H9 (cell line): ENCODE results near the gene FOLR3. TPM values are rescaled to one million over a fixed set of nuclear protein-coding genes. Genes with fewer than 3 reads are reported as not detected.

Experiments used
- DNase-seq: peaks from one replicate; pipeline ENCODE4 v3.0.0-alpha.2; 2017
- H2AFZ ChIP-seq: one replicate; pipeline ENCODE4 v1.6.1; 2013; ENCODE audit warnings: mild to moderate bottlenecking, low read length, control low read depth, moderate library complexity
- H2AK5ac ChIP-seq: 2 replicates; pipeline ENCODE4 v1.6.1; 2013; ENCODE audit warnings: low read length, control low read depth, mixed read lengths; ENCODE audit not compliant: insufficient read length
- H2BK120ac ChIP-seq: one replicate; pipeline ENCODE4 v1.6.1; 2013; ENCODE audit warnings: low read depth, mild to moderate bottlenecking, low read length, control low read depth, inconsistent platforms; ENCODE audit not compliant: poor library complexity, severe bottlenecking
- H2BK12ac ChIP-seq: 2 replicates; pipeline ENCODE4 v1.6.1; 2013; ENCODE audit warnings: low read length, control low read depth, mixed read lengths, low read depth; ENCODE audit not compliant: insufficient read length
- H2BK15ac ChIP-seq: 2 replicates; pipeline ENCODE4 v1.6.1; 2013; ENCODE audit warnings: low read depth, low read length, control low read depth
- H2BK20ac ChIP-seq: one replicate; pipeline ENCODE4 v1.6.1; 2013; ENCODE audit warnings: low read depth, mild to moderate bottlenecking, low read length, control low read depth, inconsistent platforms; ENCODE audit not compliant: poor library complexity, severe bottlenecking
- H2BK5ac ChIP-seq: 2 replicates; pipeline ENCODE4 v1.6.1; 2013; ENCODE audit warnings: low read length, control low read depth, mixed read lengths; ENCODE audit not compliant: insufficient read length
- H3K14ac ChIP-seq: 2 replicates; pipeline ENCODE4 v1.6.1; 2013; ENCODE audit warnings: low read length, control low read depth; ENCODE audit not compliant: insufficient read depth
- H3K18ac ChIP-seq: 2 replicates; pipeline ENCODE4 v1.6.1; 2013; ENCODE audit warnings: low read depth, mild to moderate bottlenecking, mixed read lengths, low read length, control low read depth; ENCODE audit not compliant: insufficient read length
- H3K23ac ChIP-seq: 2 replicates; pipeline ENCODE4 v1.6.1; 2013; ENCODE audit warnings: low read length, control low read depth, mixed read lengths, low read depth; ENCODE audit not compliant: insufficient read length
- H3K23me2 ChIP-seq: 2 replicates; pipeline ENCODE4 v1.6.1; 2013; ENCODE audit warnings: low read depth, mild to moderate bottlenecking, mixed read lengths, low read length, control low read depth; ENCODE audit not compliant: insufficient read length, poor library complexity, severe bottlenecking
- H3K27ac ChIP-seq: 2 replicates; pipeline ENCODE4 v1.5.1; 2013; ENCODE audit warnings: low read length, control low read depth, mixed read lengths, low read depth; ENCODE audit not compliant: insufficient read length
- H3K27me3 ChIP-seq: 2 replicates; pipeline ENCODE4 v1.6.1; 2013; ENCODE audit warnings: low read length, control low read depth, inconsistent platforms; ENCODE audit not compliant: insufficient read depth
- H3K4ac ChIP-seq: 2 replicates; pipeline ENCODE4 v1.6.1; 2013; ENCODE audit warnings: low read depth, mild to moderate bottlenecking, control low read depth, inconsistent platforms, low read length, moderate library complexity
- H3K4me1 ChIP-seq: 2 replicates; pipeline ENCODE4 v1.6.1; 2013; ENCODE audit warnings: low read length, control low read depth, inconsistent platforms; ENCODE audit not compliant: insufficient read depth
- H3K4me2 ChIP-seq: 2 replicates; pipeline ENCODE4 v1.6.1; 2013; ENCODE audit warnings: low read length, control low read depth, mixed read lengths; ENCODE audit not compliant: insufficient read length, insufficient read depth
- H3K56ac ChIP-seq: 2 replicates; pipeline ENCODE4 v1.6.1; 2013; ENCODE audit warnings: low read depth, mild to moderate bottlenecking, mixed read lengths, low read length, control low read depth; ENCODE audit not compliant: insufficient read length
- H3K79me1 ChIP-seq: 2 replicates; pipeline ENCODE4 v1.6.1; 2013; ENCODE audit warnings: low read depth, mild to moderate bottlenecking, moderate library complexity, low read length, control low read depth, inconsistent platforms; ENCODE audit not compliant: insufficient read depth, poor library complexity, severe bottlenecking
- H3K79me2 ChIP-seq: 2 replicates; pipeline ENCODE4 v1.6.1; 2013; ENCODE audit warnings: low read length, control low read depth, inconsistent platforms; ENCODE audit not compliant: insufficient read depth
- H3K9ac ChIP-seq: 2 replicates; pipeline ENCODE4 v1.6.1; 2013; ENCODE audit warnings: low read length, control low read depth, mixed read lengths; ENCODE audit not compliant: insufficient read length; ENCODE audit errors: extremely low read depth
- H3K9me3 ChIP-seq: one replicate; pipeline ENCODE4 v1.6.1; 2013; ENCODE audit warnings: low read depth, low read length, inconsistent platforms; ENCODE audit not compliant: control insufficient read depth
- H3T11ph ChIP-seq: one replicate; pipeline ENCODE4 v1.6.1; 2013; ENCODE audit warnings: mild to moderate bottlenecking, low read length, control low read depth, inconsistent platforms
- H4K20me1 ChIP-seq: one replicate; pipeline ENCODE4 v1.6.1; 2013; ENCODE audit not compliant: control insufficient read depth, insufficient read length, insufficient read depth
- H4K5ac ChIP-seq: 2 replicates; pipeline ENCODE4 v1.6.1; 2013; ENCODE audit warnings: low read depth, mild to moderate bottlenecking, mixed read lengths, low read length, control low read depth; ENCODE audit not compliant: insufficient read length
- H4K8ac ChIP-seq: replicated peaks from 2 replicates; pipeline ENCODE4 v1.6.1; 2013; ENCODE audit warnings: low read length, control low read depth, mixed read lengths, low read depth; ENCODE audit not compliant: insufficient read length
- H4K91ac ChIP-seq: 2 replicates; pipeline ENCODE4 v1.6.1; 2013; ENCODE audit warnings: low read depth, mild to moderate bottlenecking, moderate library complexity, mixed read lengths, low read length, control low read depth; ENCODE audit not compliant: insufficient read length
- H3K27ac Mint-ChIP-seq, 3 experiments: 2 replicates in 2 of 3; 3 replicates in 1 of 3; pipeline ENCODE4 v1.8.0; 2020 to 2021; ENCODE audit warnings: mixed read lengths in 3 of 3, mild to moderate bottlenecking in 1 of 3, moderate library complexity in 1 of 3
- H3K27me3 Mint-ChIP-seq: 2 replicates; pipeline ENCODE4 v1.8.0; 2021; ENCODE audit warnings: low read depth, mild to moderate bottlenecking, moderate library complexity, mixed read lengths
- H3K36me3 Mint-ChIP-seq, 3 experiments: 2 replicates in 2 of 3; 3 replicates in 1 of 3; pipeline ENCODE4 v1.8.0; 2020 to 2021; ENCODE audit warnings: low read depth in 3 of 3, mixed read lengths in 3 of 3; ENCODE audit not compliant: insufficient read depth in 1 of 3
- H3K4me1 Mint-ChIP-seq, 2 experiments: 2 replicates each; pipeline ENCODE4 v1.8.0; 2020; ENCODE audit warnings: mixed read lengths in 2 of 2
- H3K4me3 Mint-ChIP-seq, 2 experiments: 2 replicates in 1 of 2; 3 replicates in 1 of 2; pipeline ENCODE4 v1.8.0; 2020 to 2021; ENCODE audit warnings: mild to moderate bottlenecking in 2 of 2, mixed read lengths in 2 of 2, moderate library complexity in 1 of 2
- H3K9me3 Mint-ChIP-seq, 2 experiments: 2 replicates in 1 of 2; 3 replicates in 1 of 2; pipeline ENCODE4 v1.8.0; 2020; ENCODE audit warnings: mild to moderate bottlenecking in 2 of 2, mixed read lengths in 2 of 2, moderate library complexity in 1 of 2
- WGBS: extraction: QIAGEN DNeasy Blood & Tissue Kit; methylation state at CpG from one replicate; pipeline ENCODE4 v1.1.7; 2013; ENCODE audit warnings: missing lambda C conversion rate, low lambda C conversion rate, mixed read lengths; ENCODE audit not compliant: insufficient read length; ENCODE audit errors: extremely low coverage; 5-methylcytosine and 5-hydroxymethylcytosine counted together
- total RNA-seq: library from RNA; stranded (reverse); gene quantifications from 2 replicates; pipeline ENCODE4 v1.2.1, GENCODE V29; 2021
- TF ChIP-seq, protein P1 (sequence below): fragments of 200-600 bp; sonication (generic); conservative IDR thresholded peaks from 3 replicates; pipeline ENCODE4 v1.8.0; 2021; ENCODE audit warnings: antibody characterized with exemption, mild to moderate bottlenecking

FOLR3 gene
- total RNA-seq, 1 experiment from 2014 or later: not detected

DNA sequence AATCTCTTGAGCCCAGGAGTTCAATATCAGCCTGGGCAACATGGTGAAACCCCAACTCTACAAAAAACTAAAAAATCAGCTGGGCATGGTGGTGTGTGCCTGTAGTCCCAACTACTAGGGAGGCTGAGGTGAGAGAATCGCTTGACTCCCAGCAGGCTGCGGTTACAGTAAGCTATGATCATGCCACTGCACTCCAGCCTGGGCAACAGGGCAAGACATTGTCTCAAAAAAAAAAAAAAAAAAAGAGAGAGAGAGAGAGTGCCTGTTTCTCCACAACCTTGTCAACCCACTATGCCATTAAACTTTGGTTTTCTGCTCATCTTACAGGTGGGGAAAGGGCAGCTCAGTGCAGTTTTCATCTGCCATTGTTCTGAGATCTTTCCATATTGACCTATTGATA lies 5.1 kb downstream of the FOLR3 start:
- Histone ChIP-seq H3K9me3 (no peaks in the 10 kb centered on the region), H3K4ac (no peak overlapping the region), H2BK12ac (no peak overlapping the region), H3K23me2 (no peaks in the 10 kb centered on the region), H2BK15ac (no peak overlapping the region), H3K79me2 (no peaks in the 10 kb centered on the region), H3K4me1 (no peaks in the 10 kb centered on the region; the same call in none of the 2 replicates), H3K27me3 (no peaks in the 10 kb centered on the region), H2BK20ac (no peak overlapping the region), H4K8ac (no peak overlapping the region), H3T11ph (no peak overlapping the region), H4K91ac (no peak overlapping the region), H2AFZ (no peak overlapping the region), H3K4me2 (no peak overlapping the region), H3K14ac (no peak overlapping the region), H3K23ac (no peak overlapping the region), H2BK5ac (no peak overlapping the region), H3K56ac (no peak overlapping the region), H3K18ac (no peak overlapping the region), H2BK120ac (no peak overlapping the region), H4K5ac (no peak overlapping the region), H2AK5ac (no peak overlapping the region), H4K20me1 (no peaks in the 10 kb centered on the region), H3K79me1 (no peaks in the 10 kb centered on the region), H3K9ac (no peak overlapping the region), H3K27ac (no peak overlapping the region)
- H3K9me3 Mint-ChIP-seq: no peaks in the 10 kb centered on the region
- H3K27me3 Mint-ChIP-seq: peaks cover 13% of the 10 kb centered on the region
- WGBS: no CpG with 5 or more reads among the region's 2 CpGs
- H3K27ac Mint-ChIP-seq: no peak overlapping the region
- no peak overlapping the region for H3K4me3 Mint-ChIP-seq
- H3K36me3 Mint-ChIP-seq: no peaks in the 10 kb centered on the region
- TF ChIP-seq, protein P1, sequence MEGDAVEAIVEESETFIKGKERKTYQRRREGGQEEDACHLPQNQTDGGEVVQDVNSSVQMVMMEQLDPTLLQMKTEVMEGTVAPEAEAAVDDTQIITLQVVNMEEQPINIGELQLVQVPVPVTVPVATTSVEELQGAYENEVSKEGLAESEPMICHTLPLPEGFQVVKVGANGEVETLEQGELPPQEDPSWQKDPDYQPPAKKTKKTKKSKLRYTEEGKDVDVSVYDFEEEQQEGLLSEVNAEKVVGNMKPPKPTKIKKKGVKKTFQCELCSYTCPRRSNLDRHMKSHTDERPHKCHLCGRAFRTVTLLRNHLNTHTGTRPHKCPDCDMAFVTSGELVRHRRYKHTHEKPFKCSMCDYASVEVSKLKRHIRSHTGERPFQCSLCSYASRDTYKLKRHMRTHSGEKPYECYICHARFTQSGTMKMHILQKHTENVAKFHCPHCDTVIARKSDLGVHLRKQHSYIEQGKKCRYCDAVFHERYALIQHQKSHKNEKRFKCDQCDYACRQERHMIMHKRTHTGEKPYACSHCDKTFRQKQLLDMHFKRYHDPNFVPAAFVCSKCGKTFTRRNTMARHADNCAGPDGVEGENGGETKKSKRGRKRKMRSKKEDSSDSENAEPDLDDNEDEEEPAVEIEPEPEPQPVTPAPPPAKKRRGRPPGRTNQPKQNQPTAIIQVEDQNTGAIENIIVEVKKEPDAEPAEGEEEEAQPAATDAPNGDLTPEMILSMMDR: no peak
- H3K4me1 Mint-ChIP-seq: peaks cover 3 to 5% of the 10 kb centered on the region in 2 experiments; a peak in 3 of 4 replicates
- no peak for DNase-seq
